SHP77 treated with DMSO at 0.1 percent for 48 hours (cell line): ENCODE results near the gene SLC39A10.
"Not testable (repeated sequence)": the region's sequence is repeated elsewhere in the genome, so short reads cannot be mapped to it uniquely, and the experiment has no call there.

Experiments used
- DNase-seq: peaks from one replicate; lab custom pipeline; 2025; lab: John Stamatoyannopoulos, UW

Gene SLC39A10

GRCh38 chr2:195656859-195657633 is at the start of gene SLC39A10:
TSS of gene SLC39A10 (plus strand) at chr2:195657226. CDS start at chr2:195680043, 22,817 bp downstream.
- peak; percentile 95 for DNase-seq

GRCh38 chr2:195608768-195609454 is 48.1 kb upstream of the SLC39A10 start:
- no peak for DNase-seq

GRCh38 chr2:195610717-195611116 is 46.3 kb upstream of the SLC39A10 start:
- no peak for DNase-seq

GRCh38 chr2:195612611-195613495 is 44.2 kb upstream of the SLC39A10 start:
- no peak for DNase-seq

- DNase-seq: no peak
Observed at GRCh38 chr2:195613922-195614321, 43.1 kb upstream of the SLC39A10 start.

- DNase-seq: no peak
Observed at GRCh38 chr2:195619590-195619989, 37.4 kb upstream of the SLC39A10 start.

GRCh38 chr2:195620501-195620900 is 36.5 kb upstream of the SLC39A10 start:
- no peak for DNase-seq

- DNase-seq: no peak
Observed at GRCh38 chr2:195622966-195623365, 34.1 kb upstream of the SLC39A10 start.

- DNase-seq: no peak
Observed at GRCh38 chr2:195626507-195626906, 30.5 kb upstream of the SLC39A10 start.

- no peak for DNase-seq
Observed at GRCh38 chr2:195628666-195629065, 28.4 kb upstream of the SLC39A10 start.

- no peak for DNase-seq
Observed at GRCh38 chr2:195632856-195633572, 24.0 kb upstream of the SLC39A10 start.

GRCh38 chr2:195633573-195633870 is 23.5 kb upstream of the SLC39A10 start:
- no peak for DNase-seq

GRCh38 chr2:195633974-195634373 is 23.1 kb upstream of the SLC39A10 start:
- DNase-seq: no peak

GRCh38 chr2:195636890-195637289 is 20.1 kb upstream of the SLC39A10 start:
- no peak for DNase-seq

- no peak for DNase-seq
Observed at GRCh38 chr2:195638750-195639149, 18.3 kb upstream of the SLC39A10 start.

- no peak for DNase-seq
Observed at GRCh38 chr2:195639238-195639858, 17.7 kb upstream of the SLC39A10 start.

GRCh38 chr2:195639959-195640358 is 17.1 kb upstream of the SLC39A10 start:
- no peak for DNase-seq

GRCh38 chr2:195642027-195642678 is 14.9 kb upstream of the SLC39A10 start:
- DNase-seq: no peak

- no peak for DNase-seq
Observed at GRCh38 chr2:195642679-195643068, 14.4 kb upstream of the SLC39A10 start.

- DNase-seq: not testable (repeated sequence)
Observed at GRCh38 chr2:195644708-195645107, 12.3 kb upstream of the SLC39A10 start.

GRCh38 chr2:195645413-195645812 is 11.6 kb upstream of the SLC39A10 start:
- no peak for DNase-seq
